Peyer's patch (tissue), 4 donors: ENCODE results near the gene CEP63.

Source experiments
- POLR2A ChIP-seq, 2 donors: fragments of 450-650 bp; IDR thresholded peaks; one replicate each; pipeline ENCODE4 v1.5.1; 2017; ENCODE audit warnings: antibody characterized with exemption in 2 of 2, mild to moderate bottlenecking in 2 of 2, moderate library complexity in 2 of 2
- TF ChIP-seq, protein P1 (sequence below), 6 experiments: fragments of 450-650 bp in 4 of 6; fragments of 200-600 bp in 2 of 6; sonication (generic) in 1 of 6; IDR thresholded peaks; one replicate each; pipeline ENCODE4 v1.5.1; 2017 to 2019; ENCODE audit warnings: antibody characterized with exemption in 6 of 6, mild to moderate bottlenecking in 3 of 6, moderate library complexity in 1 of 6

DNA sequence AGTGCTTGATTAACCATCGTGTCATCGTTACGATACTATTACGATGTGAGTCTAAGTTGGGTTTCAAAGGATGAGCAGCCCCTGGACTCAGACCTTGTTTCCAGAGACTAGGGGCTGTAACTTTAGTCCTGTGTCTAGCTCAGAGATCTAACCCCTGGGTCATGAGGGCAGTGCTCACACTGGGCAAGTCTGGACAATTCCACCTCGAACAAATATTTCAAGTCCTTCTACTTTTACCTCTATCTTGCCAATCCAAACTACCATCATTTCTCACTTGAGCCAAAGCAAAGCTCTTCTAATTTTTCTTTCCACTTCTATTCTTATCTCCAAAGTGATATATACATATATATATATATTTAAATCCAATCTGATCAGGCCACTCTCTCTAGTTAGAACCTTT is 10.9 kb upstream of the CEP63 start:
- TF ChIP-seq, protein P1, sequence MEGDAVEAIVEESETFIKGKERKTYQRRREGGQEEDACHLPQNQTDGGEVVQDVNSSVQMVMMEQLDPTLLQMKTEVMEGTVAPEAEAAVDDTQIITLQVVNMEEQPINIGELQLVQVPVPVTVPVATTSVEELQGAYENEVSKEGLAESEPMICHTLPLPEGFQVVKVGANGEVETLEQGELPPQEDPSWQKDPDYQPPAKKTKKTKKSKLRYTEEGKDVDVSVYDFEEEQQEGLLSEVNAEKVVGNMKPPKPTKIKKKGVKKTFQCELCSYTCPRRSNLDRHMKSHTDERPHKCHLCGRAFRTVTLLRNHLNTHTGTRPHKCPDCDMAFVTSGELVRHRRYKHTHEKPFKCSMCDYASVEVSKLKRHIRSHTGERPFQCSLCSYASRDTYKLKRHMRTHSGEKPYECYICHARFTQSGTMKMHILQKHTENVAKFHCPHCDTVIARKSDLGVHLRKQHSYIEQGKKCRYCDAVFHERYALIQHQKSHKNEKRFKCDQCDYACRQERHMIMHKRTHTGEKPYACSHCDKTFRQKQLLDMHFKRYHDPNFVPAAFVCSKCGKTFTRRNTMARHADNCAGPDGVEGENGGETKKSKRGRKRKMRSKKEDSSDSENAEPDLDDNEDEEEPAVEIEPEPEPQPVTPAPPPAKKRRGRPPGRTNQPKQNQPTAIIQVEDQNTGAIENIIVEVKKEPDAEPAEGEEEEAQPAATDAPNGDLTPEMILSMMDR (IDR thresholded peaks at IDR 0.05) = no peak
- TF ChIP-seq POLR2A (IDR thresholded peaks at IDR 0.05) = no peak
